CD4-positive, alpha-beta memory T cell (primary cell): ENCODE measurements around the gene TEX12. TPM values are rescaled to one million over a fixed set of nuclear protein-coding genes. Genes with fewer than 3 reads are reported as not detected.

Experiments used
- CTCF ChIA-PET: fragments of 350-600 bp; sonication (Branson Sonifier 250); formaldehyde crosslinking; loops from one replicate; lab custom pipeline; 2021; ENCODE audit warnings: inconsistent platforms; ENCODE audit not compliant: partially characterized antibody; lab: Charles Lee
- POLR2A ChIA-PET: fragments of 350-600 bp; sonication (Branson Sonifier 250); formaldehyde crosslinking; loops from one replicate; lab custom pipeline; 2021; ENCODE audit not compliant: partially characterized antibody; lab: Charles Lee
- DNase-seq, 5 donors: peaks; one replicate each; pipeline versions ENCODE4 v3.0.0 to v3.0.0-alpha.2; 2020 to 2022; ENCODE audit warnings: mixed read lengths in 1 of 5
- H3K27ac ChIP-seq: one replicate; pipeline ENCODE4 v1.7.0; 2013; ENCODE audit warnings: low read depth, low read length
- H3K27me3 ChIP-seq: 2 replicates; pipeline ENCODE4 v1.7.0; 2013; ENCODE audit warnings: mild to moderate bottlenecking, low read length, moderate library complexity; ENCODE audit not compliant: insufficient read depth
- H3K36me3 ChIP-seq: 2 replicates; pipeline ENCODE4 v1.7.0; 2013; ENCODE audit warnings: mild to moderate bottlenecking, low read length, moderate library complexity; ENCODE audit not compliant: insufficient read depth
- H3K4me1 ChIP-seq: 2 replicates; pipeline ENCODE4 v1.7.0; 2013; ENCODE audit warnings: mild to moderate bottlenecking, low read length, moderate library complexity; ENCODE audit not compliant: insufficient read depth
- H3K4me3 ChIP-seq, 2 donors: one replicate each; pipeline ENCODE4 v1.7.0; 2013; ENCODE audit warnings: low read length in 2 of 2, mild to moderate bottlenecking in 1 of 2
- H3K9me3 ChIP-seq, 2 donors: one replicate each; pipeline ENCODE4 v1.7.0; 2013; ENCODE audit warnings: low read length in 2 of 2, control low read depth in 1 of 2; ENCODE audit not compliant: control insufficient read depth in 1 of 2
- H3K27ac Mint-ChIP-seq, 7 donors: one replicate each; pipeline ENCODE4 v1.8.0; 2020 to 2021; ENCODE audit warnings: mixed read lengths in 7 of 7, mild to moderate bottlenecking in 6 of 7, inconsistent platforms in 3 of 7, moderate library complexity in 3 of 7
- H3K27me3 Mint-ChIP-seq, 2 donors: one replicate each; pipeline ENCODE4 v1.8.0; 2020 to 2021; ENCODE audit warnings: mixed read lengths in 2 of 2
- H3K36me3 Mint-ChIP-seq, 2 donors: one replicate each; pipeline ENCODE4 v1.8.0; 2020 to 2021; ENCODE audit warnings: mixed read lengths in 2 of 2, inconsistent platforms in 1 of 2, mild to moderate bottlenecking in 1 of 2
- H3K4me1 Mint-ChIP-seq, 4 donors: one replicate each; pipeline ENCODE4 v1.8.0; 2020 to 2021; ENCODE audit warnings: mixed read lengths in 4 of 4, mild to moderate bottlenecking in 1 of 4
- H3K4me3 Mint-ChIP-seq, 8 donors: one replicate each; pipeline ENCODE4 v1.8.0; 2020 to 2021; ENCODE audit warnings: mixed read lengths in 8 of 8, mild to moderate bottlenecking in 7 of 8, moderate library complexity in 6 of 8, inconsistent platforms in 3 of 8
- H3K9me3 Mint-ChIP-seq, 8 donors: one replicate each; pipeline ENCODE4 v1.8.0; 2020 to 2021; ENCODE audit warnings: mixed read lengths in 8 of 8, mild to moderate bottlenecking in 5 of 8, inconsistent platforms in 3 of 8, moderate library complexity in 1 of 8
- intact Hi-C: fragments of 100-400 bp; cut with micrococcal nuclease; formaldehyde crosslinking; loops from one replicate; pipeline ENCODE4 v1.15.1; 2023
- polyA plus RNA-seq, 2 donors: library from polyadenylated mRNA; unstranded; fragments of 300-500 nt; fragmentation: Illumina TruSeq; gene quantifications; one replicate each; pipeline ENCODE4 v1.2.3, GENCODE V29; 2021
- total RNA-seq, 2 experiments: library from RNA; stranded (reverse); gene quantifications; one replicate each; pipeline ENCODE4 v1.2.3, GENCODE V29; 2021

TEX12 gene
- total RNA-seq, result under 1 TPM in 1 of 2 experiments, not detected in 1; 0.29 TPM
- polyA plus RNA-seq, result not detected

- Mint-ChIP-seq H3K9me3 (no peaks in the 10 kb centered on the region), H3K27ac (no peak within 1 kb of the TSS), H3K4me3 (no peak within 1 kb of the TSS), H3K4me1 (peaks cover 0 to 1% (median 0%) of the 10 kb centered on the region in 4 donors), H3K36me3 (peaks cover 0 to under 1% of the 10 kb centered on the region in 2 donors), H3K27me3 (peaks cover 0 to 7% of the 10 kb centered on the region in 2 donors)
- Histone ChIP-seq H3K4me1 (no peaks in the 10 kb centered on the region), H3K4me3 (no peak within 1 kb of the TSS), H3K9me3 (no peaks in the 10 kb centered on the region), H3K27me3 (no peaks in the 10 kb centered on the region), H3K27ac (no peak within 1 kb of the TSS), H3K36me3 (no peaks in the 10 kb centered on the region)
- DNase-seq, result no peak
- ChIA-PET POLR2A (no interaction called here), CTCF (no interaction called here)
- intact Hi-C loops, result no loop called here
These were observed at the start of gene TEX12 for GRCh38 chr11:112167145-112167544. TEX12 (plus strand) TSS chr11:112167372; CDS start chr11:112169269, 1,897 bp downstream.

GRCh38 chr11:112118176-112118575, 49.0 kb upstream of the TEX12 start:
- Mint-ChIP-seq H3K4me3 (no peak overlapping the region), H3K4me1 (peaks cover 0 to 2% (median 0%) of the 10 kb centered on the region in 4 donors), H3K36me3 (peaks cover 1 to 14% of the 10 kb centered on the region in 2 donors), H3K27ac (no peak overlapping the region), H3K27me3 (no peaks in the 10 kb centered on the region), H3K9me3 (no peaks in the 10 kb centered on the region)
- Histone ChIP-seq H3K4me3 (no peak overlapping the region), H3K9me3 (no peaks in the 10 kb centered on the region), H3K36me3 (no peaks in the 10 kb centered on the region), H3K27me3 (no peaks in the 10 kb centered on the region), H3K4me1 (no peaks in the 10 kb centered on the region), H3K27ac (no peak overlapping the region)
- DNase-seq, result no peak
- intact Hi-C loops, result loop anchor here (10.0 kb wide), 1 partner anchor 63 kb away; no protein-coding TSS in a partner anchor
- CTCF ChIA-PET, result no interaction called here
- POLR2A ChIA-PET, result no interaction called here

GRCh38 chr11:112121981-112122615, 45.1 kb upstream of the TEX12 start:
- Mint-ChIP-seq H3K36me3 (peaks cover 1 to 11% of the 10 kb centered on the region in 2 donors), H3K4me1 (no peaks in the 10 kb centered on the region), H3K4me3 (no peak overlapping the region), H3K27ac (no peak overlapping the region), H3K9me3 (no peaks in the 10 kb centered on the region), H3K27me3 (no peaks in the 10 kb centered on the region)
- CTCF ChIA-PET, result interaction anchor here (0.7 to 2.5 kb wide), 4 partner anchors 9 to 608 kb away, joined by 3 to 19 read pairs (median 4); partner anchors contain the start of gene HOATZ
- H3K4me1 ChIP-seq, result no peaks in the 10 kb centered on the region
- H3K9me3 ChIP-seq, result no peaks in the 10 kb centered on the region
- POLR2A ChIA-PET, result no interaction called here
- H3K4me3 ChIP-seq, result no peak overlapping the region
- H3K27me3 ChIP-seq, result no peaks in the 10 kb centered on the region
- intact Hi-C loops, result no loop called here
- DNase-seq, result no peak
- H3K27ac ChIP-seq, result no peak overlapping the region
- H3K36me3 ChIP-seq, result no peaks in the 10 kb centered on the region

GRCh38 chr11:112123129-112123528, 44.0 kb upstream of the TEX12 start:
- no peaks in the 10 kb centered on the region for H3K4me1 Mint-ChIP-seq
- ChIA-PET CTCF (interaction anchor here (1.1 to 2.5 kb wide), 3 partner anchors 10 to 157 kb away, joined by 4 to 19 read pairs (median 5); no protein-coding TSS in a partner anchor), POLR2A (no interaction called here)
- H3K36me3 Mint-ChIP-seq, result peaks cover 1 to 10% of the 10 kb centered on the region in 2 donors
- no peaks in the 10 kb centered on the region for H3K9me3 Mint-ChIP-seq
- no peak overlapping the region for H3K4me3 Mint-ChIP-seq
- intact Hi-C loops, result no loop called here
- Histone ChIP-seq H3K27me3 (no peaks in the 10 kb centered on the region), H3K27ac (no peak overlapping the region), H3K36me3 (no peaks in the 10 kb centered on the region), H3K4me3 (no peak overlapping the region), H3K4me1 (no peaks in the 10 kb centered on the region), H3K9me3 (no peaks in the 10 kb centered on the region)
- no peak overlapping the region for H3K27ac Mint-ChIP-seq
- H3K27me3 Mint-ChIP-seq, result no peaks in the 10 kb centered on the region
- no peak for DNase-seq

- H3K36me3 ChIP-seq, result no peaks in the 10 kb centered on the region
- Mint-ChIP-seq H3K27me3 (no peaks in the 10 kb centered on the region), H3K27ac (no peak overlapping the region), H3K4me1 (peaks cover 0 to 2% (median 0%) of the 10 kb centered on the region in 4 donors), H3K36me3 (peaks cover 0 to 15% of the 10 kb centered on the region in 2 donors), H3K4me3 (no peak overlapping the region), H3K9me3 (no peaks in the 10 kb centered on the region)
- DNase-seq, result no peak
- H3K4me1 ChIP-seq, result no peaks in the 10 kb centered on the region
- intact Hi-C loops, result no loop called here
- H3K4me3 ChIP-seq, result no peak overlapping the region
- CTCF ChIA-PET, result interaction anchor here (1.5 kb wide), 1 partner anchor 15 kb away, joined by 5 read pairs; no protein-coding TSS in a partner anchor
- no peak overlapping the region for H3K27ac ChIP-seq
- H3K27me3 ChIP-seq, result no peaks in the 10 kb centered on the region
- no peaks in the 10 kb centered on the region for H3K9me3 ChIP-seq
- POLR2A ChIA-PET, result no interaction called here
These were observed 40.1 kb upstream of the TEX12 start for GRCh38 chr11:112127056-112127455.

- H3K27me3 Mint-ChIP-seq, result no peaks in the 10 kb centered on the region
- H3K4me3 ChIP-seq, result no peak overlapping the region
- CTCF ChIA-PET, result interaction anchor here (1.5 to 1.7 kb wide), 2 partner anchors 9 to 17 kb away, joined by 4 to 5 read pairs; no protein-coding TSS in a partner anchor
- H3K9me3 Mint-ChIP-seq, result no peaks in the 10 kb centered on the region
- H3K4me1 ChIP-seq, result no peaks in the 10 kb centered on the region
- H3K27ac Mint-ChIP-seq, result no peak overlapping the region
- intact Hi-C loops, result no loop called here
- H3K27ac ChIP-seq, result no peak overlapping the region
- H3K4me1 Mint-ChIP-seq, result peaks cover 0 to 2% (median 0%) of the 10 kb centered on the region in 4 donors
- no peak overlapping the region for H3K4me3 Mint-ChIP-seq
- no peaks in the 10 kb centered on the region for H3K9me3 ChIP-seq
- DNase-seq, result no peak
- POLR2A ChIA-PET, result no interaction called here
- H3K27me3 ChIP-seq, result no peaks in the 10 kb centered on the region
- no peaks in the 10 kb centered on the region for H3K36me3 ChIP-seq
- H3K36me3 Mint-ChIP-seq, result peaks cover 0 to 15% of the 10 kb centered on the region in 2 donors
These were observed 38.6 kb upstream of the TEX12 start for GRCh38 chr11:112128483-112129121.

GRCh38 chr11:112129656-112130055, 37.5 kb upstream of the TEX12 start:
- H3K4me1 Mint-ChIP-seq, result peaks cover 0 to 2% (median 0%) of the 10 kb centered on the region in 4 donors
- Histone ChIP-seq H3K9me3 (no peaks in the 10 kb centered on the region), H3K27ac (no peak overlapping the region), H3K36me3 (no peaks in the 10 kb centered on the region), H3K4me3 (no peak overlapping the region), H3K4me1 (no peaks in the 10 kb centered on the region), H3K27me3 (no peaks in the 10 kb centered on the region)
- no peak for DNase-seq
- no peaks in the 10 kb centered on the region for H3K9me3 Mint-ChIP-seq
- H3K4me3 Mint-ChIP-seq, result no peak overlapping the region
- peaks cover 0 to 18% of the 10 kb centered on the region in 2 donors for H3K36me3 Mint-ChIP-seq
- H3K27me3 Mint-ChIP-seq, result no peaks in the 10 kb centered on the region
- intact Hi-C loops, result no loop called here
- CTCF ChIA-PET, result interaction anchor here (1.7 kb wide), 1 partner anchor 18 kb away, joined by 4 read pairs; no protein-coding TSS in a partner anchor
- no peak overlapping the region for H3K27ac Mint-ChIP-seq
- POLR2A ChIA-PET, result no interaction called here
